NCI-H1436 (cell line): ENCODE results near the gene SPPL2B.

Source experiments
- DNase-seq: peaks from one replicate; lab custom pipeline; 2025; lab: John Stamatoyannopoulos, UW

The SPPL2B gene

DNA sequence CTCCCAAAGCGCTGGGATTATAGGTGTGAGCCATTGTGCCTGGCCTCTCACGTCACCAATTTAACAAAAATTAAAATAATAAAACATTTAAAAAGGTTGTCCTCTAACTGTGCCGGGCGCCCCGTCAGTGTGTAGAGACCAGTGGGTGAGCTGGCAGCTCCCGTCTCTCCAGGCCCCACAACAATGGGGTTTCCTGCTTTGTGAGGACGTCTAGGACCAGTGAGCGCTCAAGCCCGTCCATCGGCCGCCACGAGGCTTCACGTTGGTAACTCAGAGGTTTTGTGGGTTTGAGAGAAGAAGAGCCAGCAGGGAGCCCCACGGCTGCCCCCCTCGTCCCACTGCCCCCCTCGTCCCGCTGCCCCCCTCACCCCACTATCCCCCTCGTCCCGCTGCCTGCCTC lies 4.8 kb upstream of the SPPL2B start:
- no peak for DNase-seq

DNA sequence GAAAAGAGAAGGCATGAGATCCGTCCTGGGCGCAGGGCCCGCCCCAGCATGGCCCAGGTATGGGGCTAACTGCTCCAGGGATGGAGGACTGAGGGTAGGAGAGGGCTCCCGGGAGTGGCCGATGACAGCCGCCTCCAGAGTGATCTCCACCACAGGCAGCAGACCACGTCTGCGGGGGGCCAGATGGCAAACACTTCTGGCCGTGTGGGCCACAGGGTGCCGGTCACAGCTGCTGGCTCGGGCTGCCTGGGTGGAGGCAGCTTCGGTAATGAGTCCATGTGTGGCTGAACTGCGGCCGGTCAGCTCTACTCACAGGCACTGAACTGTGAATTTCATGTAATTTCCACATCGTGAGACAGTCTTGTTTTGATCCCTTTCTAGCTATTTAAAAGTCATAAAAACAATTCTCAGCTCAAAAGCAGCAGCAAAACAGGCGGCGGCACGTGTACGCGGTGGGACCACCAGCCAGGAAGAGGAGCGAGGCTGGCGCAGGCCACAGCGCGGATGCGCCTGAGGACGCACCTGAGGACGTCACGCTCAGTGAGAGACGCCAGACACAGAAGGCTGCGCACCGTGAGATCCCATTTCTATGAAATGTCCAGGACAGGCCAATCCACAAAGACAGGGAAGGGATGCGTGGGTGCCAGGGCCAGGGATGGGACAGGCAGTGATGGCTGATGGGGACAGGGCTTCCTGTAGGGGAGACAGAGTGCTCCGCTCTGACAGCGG lies 4.1 kb upstream of the SPPL2B start:
- DNase-seq: no peak

DNA sequence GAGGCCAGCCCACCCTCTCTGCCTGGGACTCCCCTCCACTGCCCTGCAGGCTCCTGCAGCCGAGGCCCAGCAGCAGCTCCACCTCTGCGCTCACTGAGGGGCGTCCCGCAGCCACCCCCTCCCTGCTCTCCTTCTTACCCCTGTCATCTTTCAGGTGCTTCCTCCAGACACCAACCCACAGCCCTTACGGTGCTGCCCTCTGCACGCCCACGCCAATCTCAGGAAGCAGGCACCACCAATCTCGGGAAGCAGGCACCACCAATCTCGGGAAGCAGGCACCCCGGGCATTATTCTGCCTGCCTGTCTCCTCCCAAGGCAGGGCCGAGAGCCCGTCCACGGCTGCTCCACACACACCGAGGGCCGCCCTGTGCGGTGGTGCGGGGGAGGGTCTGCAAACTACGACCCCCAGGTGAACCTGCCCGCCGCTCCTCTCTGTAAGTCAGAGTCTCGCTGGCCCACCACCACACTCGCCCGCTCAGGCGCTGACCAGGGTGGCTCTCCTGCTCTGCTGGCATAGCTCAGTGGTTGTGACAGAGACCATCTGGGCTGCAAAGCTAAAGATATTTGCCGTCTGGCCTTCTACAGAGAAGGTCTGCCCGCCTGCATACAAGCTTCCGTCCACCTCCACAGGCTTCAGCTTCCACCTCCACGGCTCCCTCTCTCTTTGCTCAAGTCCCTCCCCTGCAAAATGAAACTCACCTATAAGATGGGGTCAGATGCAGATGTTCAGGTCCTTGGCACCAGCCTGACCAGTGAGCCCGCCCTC lies 3.0 kb upstream of the SPPL2B start:
- DNase-seq: no peak

DNA sequence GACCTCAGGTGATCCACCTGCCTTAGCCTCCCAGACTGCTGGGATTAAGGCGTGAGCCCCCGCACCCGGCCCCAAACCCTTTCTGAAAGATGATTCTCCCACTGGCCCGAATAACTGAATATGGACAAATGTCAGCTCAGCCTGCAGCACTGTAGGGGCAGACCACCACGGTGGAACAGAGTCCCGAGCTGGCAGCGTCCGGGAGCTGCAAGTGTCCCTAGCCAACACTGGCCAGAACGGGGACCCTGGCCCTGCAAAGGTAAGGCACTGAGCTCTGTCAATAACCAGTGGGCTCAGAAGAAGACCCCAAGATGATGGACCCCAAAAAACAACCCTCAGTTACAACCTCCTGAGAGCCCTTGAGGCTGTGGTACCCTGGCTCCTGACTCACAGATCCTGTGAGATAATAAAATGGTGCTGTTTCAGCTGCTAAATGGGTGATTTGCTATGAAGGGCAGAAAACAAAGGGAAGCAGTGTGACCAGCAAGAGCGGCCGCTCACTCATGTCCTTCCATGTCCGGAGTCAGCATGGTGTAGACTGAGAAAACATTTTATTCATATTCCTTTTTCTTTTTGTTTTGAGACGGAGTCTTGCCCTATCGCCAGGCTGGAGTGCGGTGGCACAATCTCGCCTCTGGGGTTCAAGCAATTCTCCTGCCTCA lies 1.7 kb upstream of the SPPL2B start:
- DNase-seq: no peak

DNA sequence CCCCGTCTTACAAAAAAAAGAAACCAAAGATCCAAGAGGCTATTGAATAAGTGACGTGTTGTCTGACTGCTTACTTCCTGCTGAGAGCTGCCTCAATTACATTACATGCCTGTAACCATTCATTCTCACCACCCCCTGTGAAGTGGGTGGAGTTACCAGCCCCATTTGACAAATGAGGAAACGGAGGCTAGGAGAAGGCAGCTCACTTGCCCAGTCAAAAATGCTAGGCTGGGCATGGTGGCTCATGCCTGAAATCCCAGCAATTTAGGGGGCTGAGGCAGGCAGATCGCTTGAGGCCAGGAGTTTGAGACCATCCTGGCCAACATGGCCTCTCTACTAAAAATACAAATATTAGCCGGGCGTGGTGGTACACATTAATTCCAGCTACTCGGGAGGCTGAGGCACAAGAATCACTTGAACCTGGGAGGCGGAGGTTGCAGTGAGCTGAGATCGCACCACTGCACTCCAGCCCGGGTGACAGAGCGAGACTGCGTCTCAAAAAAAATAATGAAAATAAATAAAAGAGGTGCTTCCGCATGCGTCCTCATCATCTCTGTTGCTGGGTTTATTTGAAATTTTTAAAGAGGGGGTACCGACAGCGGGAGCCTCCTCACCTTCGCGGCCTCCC lies 597 bp upstream of the SPPL2B start:
- DNase-seq: no peak

DNA sequence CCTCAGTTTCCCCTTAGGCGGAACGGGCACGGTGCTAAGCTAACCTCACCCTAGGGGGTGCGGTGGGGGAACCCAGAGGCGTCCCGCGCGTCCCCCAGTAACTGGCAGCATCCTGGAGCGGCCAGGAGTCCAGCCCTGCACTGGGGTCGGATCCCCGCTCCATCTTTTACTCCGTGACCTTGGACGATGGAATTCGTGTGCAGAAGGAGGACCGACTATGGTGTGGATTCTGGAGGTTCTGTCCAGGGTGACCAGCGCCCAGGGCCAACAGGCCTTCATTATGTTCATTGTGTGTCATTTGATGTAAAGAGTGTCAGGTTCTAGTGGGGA lies 630 bp downstream of the SPPL2B start:
- DNase-seq: no peak

GRCh38 chr19:2329501-2329916 lies 1.0 kb downstream of the SPPL2B start:
- no peak for DNase-seq

- DNase-seq: no peak
Measured at GRCh38 chr19:2330255-2330631, 1.8 kb downstream of the SPPL2B start.

GRCh38 chr19:2330632-2331284 lies 2.3 kb downstream of the SPPL2B start:
- DNase-seq: peak; percentile 66

- DNase-seq: no peak
Measured at GRCh38 chr19:2331601-2332246, 3.2 kb downstream of the SPPL2B start.

GRCh38 chr19:2332341-2333026 lies 4.0 kb downstream of the SPPL2B start:
- peak; percentile 82 for DNase-seq

- DNase-seq: peak; percentile 85
Measured at GRCh38 chr19:2333027-2333806, 4.7 kb downstream of the SPPL2B start.

DNA sequence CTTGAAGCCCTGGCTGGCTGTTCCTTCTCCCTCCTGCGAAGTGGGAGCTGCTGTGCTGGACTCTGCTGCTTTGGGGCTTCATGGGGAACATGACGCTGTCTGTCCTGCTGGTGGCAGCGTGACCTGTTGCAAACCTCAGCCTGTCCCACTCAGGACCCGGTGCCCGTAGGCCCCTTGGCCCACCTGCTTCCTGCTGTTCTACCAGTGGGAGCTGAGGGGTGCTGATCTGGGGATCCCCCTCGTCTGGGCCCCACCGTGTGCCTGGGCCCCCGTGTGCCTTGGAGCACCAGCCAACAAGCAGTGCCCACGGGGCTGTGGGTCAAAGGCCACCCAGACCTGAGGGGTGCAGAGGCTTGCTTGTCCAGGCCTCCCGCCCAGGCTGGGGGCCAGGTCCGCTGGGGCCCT lies 5.3 kb downstream of the SPPL2B start:
- no peak for DNase-seq

GRCh38 chr19:2334426-2334825 lies 5.9 kb downstream of the SPPL2B start:
- no peak for DNase-seq

- no peak for DNase-seq
Measured at GRCh38 chr19:2334986-2335846, 6.7 kb downstream of the SPPL2B start.

- DNase-seq: no peak
Measured at GRCh38 chr19:2335848-2336247, 7.4 kb downstream of the SPPL2B start.

DNA sequence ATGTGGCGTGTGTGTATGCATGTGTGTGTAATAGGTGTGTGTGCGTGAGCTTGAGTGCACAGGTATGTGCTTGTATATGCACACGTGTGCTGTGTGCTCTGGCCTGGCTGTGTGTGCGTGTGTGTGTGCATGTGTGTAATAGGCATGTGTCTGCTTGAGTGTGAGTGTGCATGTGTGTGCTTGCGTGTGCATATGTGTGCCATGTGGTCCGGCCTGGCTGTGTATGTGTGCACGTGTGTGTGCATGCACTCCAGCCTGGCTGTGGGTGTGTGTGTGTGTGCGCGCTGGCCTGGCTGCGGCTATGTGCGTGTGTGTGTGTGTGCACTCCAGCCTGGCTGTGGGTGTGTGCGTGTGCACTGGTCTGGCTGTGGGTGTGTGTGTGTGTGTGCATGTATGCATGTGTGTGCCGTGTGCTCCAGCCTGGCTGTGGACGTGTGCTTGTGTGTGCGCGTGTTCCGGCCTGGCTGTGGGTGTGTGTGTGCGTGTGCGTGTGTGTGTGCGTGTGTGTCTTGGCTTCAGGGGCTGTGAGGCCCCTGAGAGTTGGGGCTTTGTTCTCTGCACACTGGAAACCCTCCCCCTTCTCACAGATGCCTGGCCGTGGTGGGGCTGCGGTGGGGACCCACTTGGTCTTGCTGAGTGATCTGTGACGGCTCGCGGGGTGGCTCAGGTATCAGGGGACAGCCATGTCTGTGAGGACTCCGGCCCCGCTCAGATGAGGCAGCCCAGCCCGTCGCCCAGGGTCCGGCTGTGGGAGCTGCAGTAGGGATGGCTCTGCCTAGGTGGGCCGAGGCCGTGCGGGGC lies 8.2 kb downstream of the SPPL2B start:
- no peak for DNase-seq

- DNase-seq: no peak
Measured at GRCh38 chr19:2337329-2337707, 8.8 kb downstream of the SPPL2B start.
